ENCODE measurements around the gene CGNL1.

CGNL1 gene

GRCh38 chr15:57451555-57451954 lies 75.2 kb downstream of the CGNL1 start:
- in situ Hi-C loops (cut with HindIII; ENCODE audit: low sequenced_read_pairs): no loop called here

GRCh38 chr15:57452090-57452754 lies 75.9 kb downstream of the CGNL1 start:
- in situ Hi-C loops (cut with HindIII; ENCODE audit: low sequenced_read_pairs): no loop called here

- in situ Hi-C loops (cut with HindIII; ENCODE audit: low sequenced_read_pairs): no loop called here
Measured at GRCh38 chr15:57455929-57456328, 79.6 kb downstream of the CGNL1 start.

- in situ Hi-C loops (cut with HindIII; ENCODE audit: low sequenced_read_pairs): no loop called here
Measured at GRCh38 chr15:57456559-57456958, 80.3 kb downstream of the CGNL1 start.

- in situ Hi-C loops (cut with HindIII; ENCODE audit: low sequenced_read_pairs): no loop called here
Measured at GRCh38 chr15:57457726-57458125, 81.4 kb downstream of the CGNL1 start.

GRCh38 chr15:57458356-57458781 lies 82.1 kb downstream of the CGNL1 start:
- in situ Hi-C loops (cut with HindIII; ENCODE audit: low sequenced_read_pairs): no loop called here

GRCh38 chr15:57460208-57460816 lies 84.0 kb downstream of the CGNL1 start:
- in situ Hi-C loops (cut with HindIII; ENCODE audit: low sequenced_read_pairs): no loop called here

GRCh38 chr15:57461541-57461940 lies 85.2 kb downstream of the CGNL1 start:
- in situ Hi-C loops (cut with HindIII; ENCODE audit: low sequenced_read_pairs): no loop called here

GRCh38 chr15:57462381-57462780 lies 86.1 kb downstream of the CGNL1 start:
- in situ Hi-C loops (cut with HindIII; ENCODE audit: low sequenced_read_pairs): no loop called here

GRCh38 chr15:57463360-57463759 lies 87.1 kb downstream of the CGNL1 start:
- in situ Hi-C loops (cut with HindIII; ENCODE audit: low sequenced_read_pairs): no loop called here

- in situ Hi-C loops (cut with HindIII; ENCODE audit: low sequenced_read_pairs): no loop called here
Measured at GRCh38 chr15:57464480-57464879, 88.2 kb downstream of the CGNL1 start.

GRCh38 chr15:57468486-57468885 lies 92.2 kb downstream of the CGNL1 start:
- in situ Hi-C loops (cut with HindIII; ENCODE audit: low sequenced_read_pairs): no loop called here

- in situ Hi-C loops (cut with HindIII; ENCODE audit: low sequenced_read_pairs): no loop called here
Measured at GRCh38 chr15:57470543-57470942, 94.2 kb downstream of the CGNL1 start.

- in situ Hi-C loops (cut with HindIII; ENCODE audit: low sequenced_read_pairs): no loop called here
Measured at GRCh38 chr15:57472861-57473260, 96.6 kb downstream of the CGNL1 start.

GRCh38 chr15:57476533-57476975 lies 100.2 kb downstream of the CGNL1 start:
- in situ Hi-C loops (cut with HindIII; ENCODE audit: low sequenced_read_pairs): no loop called here

GRCh38 chr15:57477736-57478522 lies 101.6 kb downstream of the CGNL1 start:
- in situ Hi-C loops (cut with HindIII; ENCODE audit: low sequenced_read_pairs): no loop called here

- in situ Hi-C loops (cut with HindIII; ENCODE audit: low sequenced_read_pairs): no loop called here
Measured at GRCh38 chr15:57479005-57479404, 102.7 kb downstream of the CGNL1 start.

- in situ Hi-C loops (cut with HindIII; ENCODE audit: low sequenced_read_pairs): no loop called here
Measured at GRCh38 chr15:57481038-57481705, 104.9 kb downstream of the CGNL1 start.

- in situ Hi-C loops (cut with HindIII; ENCODE audit: low sequenced_read_pairs): no loop called here
Measured at GRCh38 chr15:57485869-57486268, 109.6 kb downstream of the CGNL1 start.

GRCh38 chr15:57486833-57487232 lies 110.5 kb downstream of the CGNL1 start:
- in situ Hi-C loops (cut with HindIII; ENCODE audit: low sequenced_read_pairs): no loop called here

GRCh38 chr15:57489122-57489521 lies 112.8 kb downstream of the CGNL1 start:
- in situ Hi-C loops (cut with HindIII; ENCODE audit: low sequenced_read_pairs): no loop called here

All from DLD1 (cell line).